Heart right ventricle (tissue), 16 donors: ENCODE results near the gene MYLK4. TPM values are rescaled to one million over a fixed set of nuclear protein-coding genes. Genes with fewer than 3 reads are reported as not detected.

ENCODE experiments used
- ATAC-seq, 8 donors: fragments of 200-7000 bp; cut with Tn5 transposase; one replicate each; pipeline ENCODE4 v1.9.1; 2020; ENCODE audit warnings: mild to moderate bottlenecking in 8 of 8, moderate library complexity in 8 of 8, moderate number of reproducible peaks in 1 of 8
- DNase-seq, 2 donors: peaks; one replicate each; pipeline ENCODE4 v3.0.0-alpha.2; 2020
- H3K27ac ChIP-seq, 10 donors: fragments of 200-600 bp; sonication (generic) in 2 of 10; one replicate each; pipeline versions ENCODE4 v1.5.0 to v1.8.0; 2020 to 2022; ENCODE audit warnings: mild to moderate bottlenecking in 3 of 10
- H3K27me3 ChIP-seq, 7 donors: fragments of 200-600 bp; one replicate each; pipeline ENCODE4 v1.8.0; 2021 to 2022; ENCODE audit warnings: mild to moderate bottlenecking in 2 of 7
- H3K36me3 ChIP-seq, 9 donors: fragments of 200-600 bp; sonication (generic) in 1 of 9; one replicate each; pipeline versions ENCODE4 v1.5.0 to v1.8.0; 2020 to 2022; ENCODE audit warnings: mild to moderate bottlenecking in 2 of 9
- H3K4me1 ChIP-seq, 9 donors: fragments of 200-600 bp; sonication (generic) in 1 of 9; one replicate each; pipeline versions ENCODE4 v1.5.0 to v1.8.0; 2020 to 2022; ENCODE audit warnings: mild to moderate bottlenecking in 4 of 9
- H3K4me3 ChIP-seq, 10 donors: fragments of 200-600 bp; sonication (generic) in 2 of 10; one replicate each; pipeline versions ENCODE4 v1.5.0 to v1.8.0; 2020 to 2022; ENCODE audit warnings: mild to moderate bottlenecking in 7 of 10, moderate library complexity in 2 of 10
- H3K9me3 ChIP-seq, 11 donors: fragments of 200-600 bp in 10 of 11; sonication (generic) in 2 of 11; one replicate each; pipeline versions ENCODE4 v1.5.0 to v1.8.0; 2013 to 2022; ENCODE audit warnings: mild to moderate bottlenecking in 2 of 11, control low read depth in 1 of 11, moderate library complexity in 1 of 11
- WGBS, 2 donors: extraction: QIAGEN DNeasy Blood & Tissue Kit; methylation state at CpG; one replicate each; pipeline ENCODE4 v1.1.7; 2013; ENCODE audit warnings: inconsistent platforms in 1 of 2; 5-methylcytosine and 5-hydroxymethylcytosine counted together
- intact Hi-C, 10 donors: fragments of 100-400 bp; cut with DNase I; formaldehyde crosslinking; loops; one replicate each; pipeline versions ENCODE4 v1.11.1 to v1.14.2; 2022
- polyA plus RNA-seq, 2 donors: library from polyadenylated mRNA; stranded (reverse); fragments of 200-250 nt; gene quantifications; one replicate each; pipeline ENCODE4 v1.2.3, GENCODE V29; 2013
- total RNA-seq, 10 donors: library from RNA; stranded (reverse); fragmentation: NEBNext Ultra II Directional in 3 of 10; extraction: Animal tissue kit (Norgen Biotek cat#: 25700) in 3 of 10; gene quantifications; one replicate each; pipeline versions ENCODE4 v1.2.1 to v1.2.4, GENCODE V29; 2021 to 2023
- TF ChIP-seq, protein P1 (sequence below), 9 donors: fragments of 200-600 bp; sonication (generic) in 2 of 9; IDR thresholded peaks; one replicate each; pipeline versions ENCODE4 v1.5.0 to v1.8.0; 2021 to 2022; ENCODE audit warnings: antibody characterized with exemption in 9 of 9, mild to moderate bottlenecking in 5 of 9, moderate library complexity in 1 of 9
- donor health status: Arrhythmogenic right ventricular cardiomyopathy.
- donor health status: ischemic (EF 13 %, LVEDD 7.1; RV severe dilation, severe dysfunction).
- donor health status: healthy with polysubstance abuse.
- donor health status: DM: no; HTN: yes; CAD: no.
- donor health status: DM: no; HTN: no; CAD: no.
- donor health status: ischemic (EF 25% LVEDD 6.9; RV normal size, moderate dysfunction).
- donor health status: ischemic (EF 25% LVEDD 5.7; RV mildly dilated, moderate dysfunction).
- donor health status: healthy.
- donor health status: DM: yes; HTN: yes; CAD: no.
- donor health status: Ischemic cardiomyopathy.
- donor health status: ischemic (EF 35%, LVEDD 5.7; RV mildly dilated, moderate dysfunction).
- donor health status: nonischemic (EF 11% LVEDD 7.7; RV severe dilation, severe dysfunction).
- donor health status: DM: yes; HTN: yes; CAD: no.
- donor health status: PGD.
- donor health status: ischemic (EF 29% LVEDD 5.4; RV normal size, mild dysfunction).
- donor health status: nonischemic (EF 23%, LVEDD 6.1; RV moderate dilation, normal function).

Gene MYLK4
- total and polyA plus RNA-seq, 12 donors, result 0.13 to 2.5 (median 0.92) TPM

DNA sequence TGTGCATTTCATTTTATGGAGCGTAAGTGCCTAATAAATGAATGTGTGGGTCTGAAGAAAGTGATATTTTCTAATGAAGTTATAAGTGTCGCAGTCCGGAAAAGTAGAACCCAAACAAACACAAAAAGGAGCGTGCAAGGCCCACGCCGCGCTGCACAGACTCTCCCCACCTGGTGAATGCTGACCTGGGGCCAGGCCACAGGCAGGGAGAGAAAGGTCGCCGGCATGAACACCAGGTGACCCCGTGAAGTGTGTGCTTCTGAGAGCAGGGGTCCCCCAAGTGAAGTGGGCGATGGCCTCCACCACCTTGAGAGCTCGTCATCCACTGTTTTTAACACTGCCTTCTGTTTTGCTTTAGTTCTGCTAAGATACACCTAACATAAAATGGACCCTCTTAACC lies 114.8 kb downstream of the MYLK4 start:
- no peaks in the 10 kb centered on the region for H3K36me3 ChIP-seq
- H3K27me3 ChIP-seq, result peaks cover 0 to 9% (median 0%) of the 10 kb centered on the region in 7 donors
- no peak overlapping the region for H3K4me3 ChIP-seq
- ATAC-seq (no peak), DNase-seq (no peak)
- intact Hi-C loops, result loop anchor here in 9 of 10 donors (2.0 to 10.0 kb wide), 12 partner anchors 109 to 1039 kb away; no protein-coding TSS in a partner anchor
- peaks cover 2 to 34% (median 22%) of the 10 kb centered on the region in 9 donors for H3K4me1 ChIP-seq
- 97 to 98% methylated on average over 12 of the region's 12 CpGs for WGBS, 2 donors
- no peaks in the 10 kb centered on the region for H3K9me3 ChIP-seq
- H3K27ac ChIP-seq, result no peak overlapping the region
- TF ChIP-seq, protein P1, sequence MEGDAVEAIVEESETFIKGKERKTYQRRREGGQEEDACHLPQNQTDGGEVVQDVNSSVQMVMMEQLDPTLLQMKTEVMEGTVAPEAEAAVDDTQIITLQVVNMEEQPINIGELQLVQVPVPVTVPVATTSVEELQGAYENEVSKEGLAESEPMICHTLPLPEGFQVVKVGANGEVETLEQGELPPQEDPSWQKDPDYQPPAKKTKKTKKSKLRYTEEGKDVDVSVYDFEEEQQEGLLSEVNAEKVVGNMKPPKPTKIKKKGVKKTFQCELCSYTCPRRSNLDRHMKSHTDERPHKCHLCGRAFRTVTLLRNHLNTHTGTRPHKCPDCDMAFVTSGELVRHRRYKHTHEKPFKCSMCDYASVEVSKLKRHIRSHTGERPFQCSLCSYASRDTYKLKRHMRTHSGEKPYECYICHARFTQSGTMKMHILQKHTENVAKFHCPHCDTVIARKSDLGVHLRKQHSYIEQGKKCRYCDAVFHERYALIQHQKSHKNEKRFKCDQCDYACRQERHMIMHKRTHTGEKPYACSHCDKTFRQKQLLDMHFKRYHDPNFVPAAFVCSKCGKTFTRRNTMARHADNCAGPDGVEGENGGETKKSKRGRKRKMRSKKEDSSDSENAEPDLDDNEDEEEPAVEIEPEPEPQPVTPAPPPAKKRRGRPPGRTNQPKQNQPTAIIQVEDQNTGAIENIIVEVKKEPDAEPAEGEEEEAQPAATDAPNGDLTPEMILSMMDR (IDR thresholded peaks at IDR 0.05), result no peak

DNA sequence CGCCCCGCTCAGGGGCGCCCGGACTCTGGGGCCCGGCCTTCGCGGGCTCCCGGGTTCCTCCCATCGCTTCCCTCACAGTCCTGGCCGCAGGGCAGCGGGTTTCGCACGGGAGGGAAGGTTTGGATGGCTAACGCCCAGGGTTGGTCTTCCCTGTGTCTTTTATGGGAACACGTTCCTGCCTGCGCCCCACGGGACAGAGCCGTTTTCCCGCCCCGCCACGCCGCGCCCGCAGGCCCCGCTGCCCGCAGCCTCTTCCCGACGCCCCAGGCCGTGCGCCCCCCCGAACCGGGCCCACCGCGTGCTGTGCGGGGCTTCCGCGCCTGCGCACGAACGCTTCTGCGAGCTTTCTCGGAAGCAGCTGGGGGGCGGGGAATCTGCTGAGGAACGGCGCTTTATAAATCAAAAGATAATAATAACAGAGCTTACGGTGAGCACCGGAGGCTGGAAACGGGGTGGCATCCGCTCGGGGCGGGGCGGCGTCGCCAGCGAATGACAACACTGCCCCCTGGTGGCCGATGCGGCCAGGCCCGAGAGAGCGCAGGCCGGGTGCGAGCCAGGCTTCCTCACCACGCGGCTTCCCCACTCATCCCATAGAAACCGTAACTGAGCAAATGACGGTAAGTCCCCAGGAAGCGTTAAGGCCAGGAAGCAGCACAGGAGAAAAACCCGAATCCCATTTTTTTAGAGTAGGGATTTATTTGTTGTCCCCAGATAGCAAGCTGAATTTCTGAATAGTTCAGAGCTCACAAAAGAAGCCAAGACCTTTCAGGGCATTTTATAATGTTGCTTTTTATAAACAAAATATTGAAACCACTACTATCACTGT lies 116.4 kb downstream of the MYLK4 start:
- no peaks in the 10 kb centered on the region for H3K27me3 ChIP-seq
- H3K36me3 ChIP-seq, result no peaks in the 10 kb centered on the region
- DNase-seq (peak; percentile 88), ATAC-seq (peak; percentile 90 to 94 (median 92))
- H3K4me1 ChIP-seq, result peaks cover 2 to 34% (median 22%) of the 10 kb centered on the region in 9 donors
- intact Hi-C loops, result loop anchor here in 8 of 10 donors (2.0 to 10.0 kb wide), 17 partner anchors 110 to 1038 kb away; partner anchors contain the start of genes FOXC1 (in 2 of the 8), GMDS (in 1 of the 8) and MYLK4 (in 1 of the 8)
- TF ChIP-seq, protein P1 (IDR thresholded peaks at IDR 0.05), result peak; percentile 96 to 99 (median 99)
- H3K9me3 ChIP-seq, result no peaks in the 10 kb centered on the region
- H3K27ac ChIP-seq, result peak overlapping the region; percentile 20 to 94 (median 78)
- peak overlapping the region; percentile 36 to 59 (median 58) for H3K4me3 ChIP-seq
- 2% methylated on average over 67 of the region's 67 CpGs for WGBS, 2 donors

DNA sequence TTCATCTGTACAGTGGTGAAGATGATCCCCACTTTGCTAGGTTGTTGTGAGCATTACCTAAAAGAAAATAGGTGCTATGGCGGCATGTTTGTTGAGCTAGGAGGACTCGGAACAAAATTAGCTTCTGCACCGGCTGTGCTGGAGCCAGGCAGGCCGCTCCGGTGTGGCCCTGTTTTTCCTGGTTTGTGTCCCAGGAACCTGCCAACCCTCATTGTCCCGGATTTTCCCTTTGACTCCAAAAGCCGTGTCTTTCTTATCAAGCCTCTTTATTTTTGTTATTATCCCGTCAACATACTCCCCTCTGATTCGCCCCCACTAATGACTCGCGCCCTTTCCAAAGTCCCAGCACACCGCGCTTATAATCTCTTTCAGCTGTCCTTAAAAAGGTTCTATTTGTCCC lies 117.0 kb downstream of the MYLK4 start:
- WGBS, 2 donors, result 49 to 55% methylated on average over 13 of the region's 13 CpGs
- no peak for DNase-seq
- intact Hi-C loops, result loop anchor here in 8 of 10 donors (2.0 to 10.0 kb wide), 17 partner anchors 111 to 1037 kb away; partner anchors contain the start of genes FOXC1 (in 2 of the 8), GMDS (in 1 of the 8) and MYLK4 (in 1 of the 8)
- TF ChIP-seq, protein P1 (IDR thresholded peaks at IDR 0.05), result no peak
- Histone ChIP-seq H3K27ac (peak overlapping the region; percentile 20 to 94 (median 78)), H3K27me3 (no peaks in the 10 kb centered on the region), H3K4me1 (peaks cover 2 to 34% (median 22%) of the 10 kb centered on the region in 9 donors), H3K4me3 (peak overlapping the region in 9 of 10 donors; percentile 38 to 59 (median 58)), H3K36me3 (no peaks in the 10 kb centered on the region), H3K9me3 (no peaks in the 10 kb centered on the region)
- peak in 2 of 8 donors; percentile 14 to 28 for ATAC-seq

DNA sequence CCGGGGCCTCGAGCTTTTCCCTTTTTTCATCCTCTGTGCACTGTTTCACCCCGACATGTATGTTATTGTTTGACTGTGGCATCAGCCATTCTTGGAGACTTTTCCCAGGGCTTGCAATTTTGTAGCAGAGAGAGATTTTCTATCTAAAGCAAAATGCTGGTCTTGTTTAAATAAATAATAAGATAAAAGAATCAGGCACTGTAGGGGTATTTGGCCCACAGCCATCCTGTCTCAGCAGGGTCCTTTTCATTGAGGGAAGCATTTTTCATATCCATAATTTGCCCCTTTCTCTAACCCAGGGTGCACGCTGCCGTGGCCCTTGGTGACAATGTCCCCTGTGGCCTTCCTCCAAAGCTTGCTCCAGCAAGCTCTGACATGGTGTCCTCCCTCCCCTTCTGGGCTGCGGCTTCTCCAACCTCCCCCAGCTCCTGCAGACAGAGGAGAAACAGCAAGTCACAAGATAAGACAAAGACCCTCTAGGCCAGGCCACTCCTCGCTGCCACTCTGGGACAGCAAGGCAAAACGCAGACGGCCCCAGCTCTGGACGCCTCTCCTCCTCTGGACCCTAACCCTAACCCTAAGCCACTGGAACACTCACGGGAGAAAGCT lies 117.6 kb downstream of the MYLK4 start:
- intact Hi-C loops, result loop anchor here in 8 of 10 donors (5.0 to 10.0 kb wide), 16 partner anchors 112 to 1036 kb away; partner anchors contain the start of genes FOXC1 (in 2 of the 8), GMDS (in 1 of the 8) and MYLK4 (in 1 of the 8)
- H3K4me1 ChIP-seq, result peaks cover 2 to 34% (median 22%) of the 10 kb centered on the region in 9 donors
- H3K27ac ChIP-seq, result peak overlapping the region in 8 of 10 donors; percentile 65 to 94 (median 85)
- H3K4me3 ChIP-seq, result peak overlapping the region in 1 of 10 donors; percentile 58
- ATAC-seq, result no peak
- H3K27me3 ChIP-seq, result no peaks in the 10 kb centered on the region
- no peaks in the 10 kb centered on the region for H3K36me3 ChIP-seq
- TF ChIP-seq, protein P1 (IDR thresholded peaks at IDR 0.05), result no peak
- 87 to 90% methylated on average over 11 of the region's 11 CpGs for WGBS, 2 donors
- no peaks in the 10 kb centered on the region for H3K9me3 ChIP-seq
- DNase-seq, result no peak
